HG03280 (cell line): ENCODE results near the gene RSPRY1.

Experiments
- ATAC-seq: cut with Tn5 transposase; IDR thresholded peaks from one replicate; pipeline ENCODE4 v1.9.1; 2021; ENCODE audit warnings: mild to moderate bottlenecking, moderate library complexity; ENCODE audit not compliant: unreplicated experiment

Gene RSPRY1

DNA sequence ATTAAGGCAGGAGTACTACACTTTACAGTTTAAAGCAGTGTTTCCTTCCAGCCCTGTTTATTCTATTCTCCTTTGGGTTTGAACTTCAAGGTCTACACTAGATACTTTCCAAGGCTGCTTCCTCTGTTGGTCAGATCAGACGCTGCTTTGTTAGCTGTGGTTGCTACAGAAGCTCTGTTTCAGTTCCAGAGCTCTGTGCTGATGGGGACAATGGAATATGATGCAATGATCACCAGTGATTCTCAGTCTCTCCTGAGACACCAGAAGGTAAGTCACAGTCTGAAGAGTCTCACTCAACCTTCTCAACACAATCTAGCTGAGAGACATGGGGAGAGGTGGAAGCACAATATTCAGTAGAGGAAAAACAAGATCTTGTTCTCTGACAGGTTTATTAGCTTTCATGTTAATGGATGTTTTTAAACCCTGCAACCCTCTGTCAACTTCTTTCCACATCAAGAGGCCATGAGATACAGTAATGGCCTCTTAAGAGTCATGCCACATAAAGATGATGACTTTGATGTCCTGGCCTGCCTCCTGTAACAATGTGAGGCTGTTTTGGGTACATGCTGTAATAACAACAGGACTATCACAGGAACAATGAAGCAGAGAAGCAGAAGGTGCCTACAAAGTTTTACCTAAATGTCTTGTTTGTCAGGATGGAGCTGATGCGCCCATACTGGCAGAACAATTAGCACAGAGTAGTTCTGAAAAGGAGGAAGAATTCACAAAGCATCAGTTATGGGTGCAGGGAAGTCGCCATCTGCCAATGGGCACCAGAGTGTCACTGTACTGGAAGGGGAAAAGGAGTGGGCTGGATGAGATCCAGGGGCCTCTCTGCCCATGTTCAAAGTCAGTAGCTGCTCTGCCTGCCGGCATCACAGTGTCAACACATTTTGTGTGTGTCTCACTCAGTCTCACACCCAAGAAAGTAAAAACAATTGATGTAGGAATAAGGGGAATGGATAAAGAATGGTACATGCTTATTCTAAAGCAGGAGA, 33.7 kb upstream of the RSPRY1 start:
- ATAC-seq, result no peak

DNA sequence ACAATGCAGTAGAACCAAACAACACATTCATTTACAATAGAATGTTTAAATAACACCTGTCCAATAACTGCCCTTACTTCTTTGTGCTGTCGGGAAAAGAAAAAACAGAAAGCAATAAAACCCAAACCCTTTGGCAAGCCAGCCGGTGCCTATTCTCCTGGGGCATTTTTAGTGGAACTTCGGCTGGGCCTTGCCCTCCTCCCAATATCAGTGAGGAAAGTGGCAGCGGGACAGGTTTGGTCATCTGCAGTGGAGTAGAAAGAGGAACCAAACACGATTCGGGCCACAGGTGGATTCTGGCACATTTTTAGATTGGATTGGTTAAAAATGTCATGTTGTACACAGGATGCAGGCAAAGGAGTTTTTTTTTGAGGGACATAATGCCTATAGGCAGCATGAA, 32.3 kb upstream of the RSPRY1 start:
- no peak for ATAC-seq

DNA sequence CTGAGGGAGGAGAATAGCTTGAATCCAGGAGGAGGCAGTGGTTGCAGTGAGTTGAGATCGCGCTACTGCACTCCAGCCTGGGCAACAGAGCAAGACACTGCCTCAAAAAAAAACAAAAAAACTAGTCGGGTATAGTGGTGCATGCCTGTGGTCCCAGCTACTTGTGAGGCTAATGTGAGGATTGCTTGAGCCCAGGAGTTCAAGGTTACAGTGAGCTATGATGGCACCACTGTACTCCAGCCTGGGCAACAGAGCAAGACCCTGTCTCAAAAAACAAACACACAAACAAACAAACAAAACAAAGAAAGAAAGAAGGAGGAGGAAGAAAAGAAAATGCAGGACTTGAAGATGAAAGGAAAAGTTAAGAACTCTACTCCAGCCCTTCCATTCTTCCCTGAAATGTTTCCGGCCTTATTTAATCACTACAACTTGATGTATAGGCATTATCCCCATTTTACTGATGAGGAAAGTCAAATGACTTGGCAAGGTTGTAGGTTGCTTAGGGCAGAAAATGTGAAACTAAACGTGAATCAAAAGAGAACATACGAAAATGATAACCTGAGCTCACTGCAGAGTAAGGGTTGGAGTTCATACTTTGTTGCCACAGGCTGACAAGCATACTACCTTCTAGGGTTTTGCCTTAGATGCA, 30.3 kb upstream of the RSPRY1 start:
- no peak for ATAC-seq

DNA sequence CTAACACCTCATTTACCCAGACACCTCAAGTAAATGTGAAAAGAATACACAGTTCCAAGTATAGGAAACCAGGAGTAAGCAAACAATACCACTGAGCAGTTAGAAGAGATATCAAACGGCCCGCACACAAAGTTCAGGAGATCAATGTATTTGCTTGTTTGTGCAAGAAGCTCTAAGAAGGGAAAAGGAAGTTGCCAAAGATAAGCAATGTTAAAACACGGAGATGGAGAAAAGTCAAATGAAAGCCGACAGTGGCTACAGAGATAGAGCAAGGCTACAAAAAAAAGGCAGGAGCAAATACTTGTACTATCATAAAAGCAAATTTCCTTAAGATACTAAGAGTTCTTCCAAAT, 29.8 kb upstream of the RSPRY1 start:
- no peak for ATAC-seq

DNA sequence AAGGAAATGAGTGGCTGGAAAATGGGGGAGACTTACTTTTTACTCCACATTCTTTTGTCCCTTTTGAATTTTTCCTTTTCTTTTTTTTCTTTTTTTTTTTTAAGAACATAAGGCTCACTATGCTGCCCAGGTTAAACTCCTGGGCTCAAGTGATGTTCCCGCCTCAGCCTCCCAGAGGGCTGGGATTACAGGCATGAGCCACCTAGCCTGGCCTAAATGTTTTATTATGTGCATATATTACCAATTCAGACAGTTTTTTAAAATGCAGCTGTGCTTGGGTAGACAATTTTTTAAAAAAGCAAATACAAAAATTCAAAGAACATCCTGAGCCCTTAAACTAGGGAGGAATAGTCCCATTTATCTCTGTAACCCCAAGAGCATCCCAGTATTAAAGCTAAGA, 28.6 kb upstream of the RSPRY1 start:
- no peak for ATAC-seq

- no peak for ATAC-seq
Observed at GRCh38 chr16:57159447-57159846, 26.7 kb upstream of the RSPRY1 start.

- ATAC-seq, result no peak
Observed at GRCh38 chr16:57163842-57164241, 22.3 kb upstream of the RSPRY1 start.

- no peak for ATAC-seq
Observed at GRCh38 chr16:57165483-57165882, 20.6 kb upstream of the RSPRY1 start.

- ATAC-seq, result no peak
Observed at GRCh38 chr16:57165938-57166337, 20.2 kb upstream of the RSPRY1 start.

GRCh38 chr16:57166451-57166850, 19.7 kb upstream of the RSPRY1 start:
- ATAC-seq, result no peak

DNA sequence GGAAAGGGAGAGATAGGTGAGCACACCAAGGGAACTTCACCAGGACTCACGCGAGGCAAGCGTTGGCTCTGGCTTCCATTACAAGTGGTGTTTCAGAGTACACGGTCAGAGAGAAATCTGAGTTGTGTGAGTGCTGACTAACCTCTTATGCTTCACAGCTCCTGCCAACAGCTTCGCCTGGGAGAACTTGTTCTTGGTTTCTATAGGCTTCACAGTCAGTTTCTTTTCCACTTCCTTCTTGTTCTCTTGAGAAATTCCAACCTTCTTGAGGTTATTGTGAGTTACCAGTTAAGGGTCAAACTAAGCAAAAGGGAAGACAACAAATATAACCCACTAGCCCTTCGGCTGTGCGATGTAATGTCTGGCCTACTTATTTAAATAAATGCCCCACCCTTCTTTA, 19.2 kb upstream of the RSPRY1 start:
- no peak for ATAC-seq

- no peak for ATAC-seq
Observed at GRCh38 chr16:57167538-57167937, 18.6 kb upstream of the RSPRY1 start.

GRCh38 chr16:57167953-57168352, 18.2 kb upstream of the RSPRY1 start:
- ATAC-seq, result no peak

GRCh38 chr16:57169327-57169726, 16.8 kb upstream of the RSPRY1 start:
- no peak for ATAC-seq

DNA sequence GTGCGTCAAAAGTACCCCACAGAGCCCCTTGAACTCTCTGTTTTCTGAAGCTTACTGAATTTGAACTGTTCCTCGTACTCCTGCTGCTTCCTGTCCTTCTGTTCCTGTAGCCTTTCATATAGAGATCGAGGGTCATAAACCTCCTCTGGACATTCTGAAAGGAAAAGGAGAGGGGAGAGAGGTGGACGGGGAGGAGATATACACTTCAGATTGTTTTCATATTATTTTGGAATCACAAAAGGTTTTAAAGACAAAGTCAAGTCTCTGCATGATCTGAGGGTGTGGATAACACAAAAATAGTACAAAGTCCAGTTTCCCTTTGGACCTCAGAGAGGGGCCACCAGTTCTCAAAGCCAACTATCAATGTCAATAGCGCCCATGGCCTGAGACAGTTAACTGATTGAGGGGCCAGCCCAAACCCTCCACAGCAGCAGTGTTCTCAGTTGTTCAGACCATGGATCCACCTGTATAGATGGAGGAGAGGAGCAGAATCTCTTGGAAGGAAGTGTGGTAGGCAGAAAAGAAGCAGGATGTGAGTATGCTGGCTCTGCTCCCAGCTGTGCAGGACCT, 13.3 kb upstream of the RSPRY1 start:
- no peak for ATAC-seq

DNA sequence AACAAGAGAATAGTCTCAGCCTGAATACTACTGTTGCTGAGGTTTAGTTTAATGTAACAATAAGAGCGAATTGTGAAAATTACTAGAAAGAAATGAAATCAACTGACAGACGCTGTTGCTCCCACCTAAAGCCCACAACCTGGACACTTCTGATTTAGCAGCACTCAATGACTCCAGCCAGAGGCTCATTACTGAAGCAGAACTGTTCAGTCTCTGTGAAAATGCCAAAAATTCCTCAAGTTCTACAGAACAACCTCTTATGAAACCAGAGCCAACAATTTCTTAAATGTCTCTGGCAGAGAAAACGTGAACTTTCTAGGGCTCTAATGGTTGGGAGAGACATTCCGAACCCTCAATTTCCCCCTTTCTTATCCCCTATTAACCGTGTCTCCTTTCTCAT, 10.2 kb upstream of the RSPRY1 start:
- ATAC-seq, result no peak

DNA sequence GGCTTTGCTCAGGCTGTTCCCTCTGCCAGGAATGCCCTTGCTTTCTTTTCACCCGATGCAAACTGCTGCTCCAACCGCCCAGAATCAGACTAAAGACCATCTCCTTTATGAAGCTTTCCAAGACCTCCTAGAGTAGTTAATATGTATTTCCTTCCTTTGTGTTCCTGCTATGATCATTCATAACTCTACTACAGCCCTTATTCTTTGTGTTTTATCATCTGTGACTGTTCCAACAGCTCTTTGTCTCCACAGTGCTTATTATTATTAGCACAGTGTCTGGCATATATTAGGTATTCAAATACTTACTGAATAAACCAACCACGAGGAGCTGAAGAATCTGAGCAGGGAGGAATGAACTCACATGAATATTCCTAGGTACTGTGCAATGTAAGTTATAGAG, 7.9 kb upstream of the RSPRY1 start:
- ATAC-seq, result no peak

DNA sequence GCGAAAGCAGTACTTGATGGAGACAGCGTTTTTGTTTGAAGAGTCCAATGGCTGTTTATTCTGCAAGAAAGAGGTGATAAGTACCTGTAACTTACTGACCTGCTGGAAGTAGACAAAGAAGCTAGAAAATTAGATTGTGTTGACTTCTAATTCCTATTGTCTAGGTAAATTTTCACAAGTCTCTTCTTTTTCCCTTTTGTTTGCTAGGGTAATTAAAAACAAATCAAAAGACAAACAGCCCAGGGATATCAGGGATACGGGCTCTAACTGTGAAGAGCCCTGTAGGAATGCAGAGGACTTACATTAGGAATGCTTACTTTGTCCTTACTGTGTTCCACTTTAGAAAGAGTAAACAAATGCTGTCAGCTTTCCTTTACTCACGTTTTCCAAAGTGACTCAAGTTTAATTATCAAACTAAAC, 7.3 kb upstream of the RSPRY1 start:
- ATAC-seq, result no peak

- ATAC-seq, result no peak
Observed at GRCh38 chr16:57179215-57179828, 6.8 kb upstream of the RSPRY1 start.

- ATAC-seq, result no peak
Observed at GRCh38 chr16:57184113-57184512, 2.0 kb upstream of the RSPRY1 start.

DNA sequence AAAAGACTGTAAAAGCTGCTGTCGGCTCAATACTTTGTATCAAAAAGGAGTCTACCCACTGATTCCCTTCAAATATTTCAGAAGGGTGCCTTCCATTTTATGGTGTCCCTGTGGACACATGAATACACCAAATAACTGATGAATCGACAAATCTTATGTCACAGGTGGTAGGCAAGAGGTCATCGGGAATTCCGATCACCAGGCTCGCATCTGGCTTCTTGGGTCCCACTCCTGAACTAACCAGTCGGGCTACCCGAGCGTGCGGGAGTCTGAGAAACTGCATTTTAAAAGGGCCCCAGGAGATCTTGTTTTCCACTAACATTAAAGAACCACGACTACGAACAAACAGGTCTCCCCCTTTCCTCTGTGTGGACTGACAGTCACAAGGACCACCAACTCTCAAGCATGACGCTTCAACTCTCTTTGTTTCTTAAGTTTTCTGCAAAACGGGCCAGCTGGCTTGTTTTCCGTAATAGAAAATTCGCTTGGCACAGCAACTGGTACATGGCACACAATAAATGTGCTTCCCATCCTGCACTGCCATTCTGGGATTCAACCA, 1.2 kb upstream of the RSPRY1 start:
- ATAC-seq, result no peak
